A549 (cell line): ENCODE results near the gene PCSK6.

ENCODE experiments used
- BHLHE40 ChIP-seq: IDR thresholded peaks from 2 replicates; pipeline ENCODE4 v1.6.1; 2012; ENCODE audit warnings: low read depth, low read length, inconsistent platforms
- CHD4 ChIP-seq: fragments of 200-600 bp; sonication (generic); IDR thresholded peaks from 2 replicates; pipeline ENCODE4 v1.6.1; 2016; ENCODE audit warnings: antibody characterized with exemption, mild to moderate bottlenecking, borderline replicate concordance
- CTCF ChIP-seq: fragments of >200 bp; sonication (Bioruptor Twin); formaldehyde crosslinking; IDR thresholded peaks from 3 replicates; pipeline ENCODE4 v1.5.1; 2016
- ELK1 ChIP-seq: fragments of 150-350 bp; IDR thresholded peaks from 2 replicates; pipeline ENCODE4 v1.6.1; 2014; ENCODE audit warnings: low read depth, mild to moderate bottlenecking, low read length
- ESRRA ChIP-seq: fragments of 150-350 bp; IDR thresholded peaks from 2 replicates; pipeline ENCODE4 v1.6.1; 2014; ENCODE audit warnings: mild to moderate bottlenecking, low read length, borderline replicate concordance
- HDAC2 ChIP-seq: fragments of 200-600 bp; sonication (generic); IDR thresholded peaks from 2 replicates; pipeline ENCODE4 v1.6.1; 2016
- MAFK ChIP-seq: fragments of 450-650 bp; IDR thresholded peaks from 2 replicates; pipeline ENCODE4 v1.6.1; 2014; ENCODE audit not compliant: partially characterized antibody
- MAX ChIP-seq: IDR thresholded peaks from 2 replicates; pipeline ENCODE4 v1.6.1; 2012
- NFE2L2 ChIP-seq: fragments of 150-350 bp; conservative IDR thresholded peaks from 2 replicates; pipeline ENCODE4 v1.6.1; 2014; ENCODE audit warnings: low read length
- RAD21 ChIP-seq, 2 experiments: fragments of >200 bp in 1 of 2; sonication (Bioruptor Twin) in 1 of 2; formaldehyde crosslinking in 1 of 2; IDR thresholded peaks in 1 of 2; conservative IDR thresholded peaks in 1 of 2; 2 replicates in 1 of 2; 3 replicates in 1 of 2; pipeline ENCODE4 v1.6.1; 2012 to 2018; ENCODE audit warnings: inconsistent platforms in 1 of 2
- REST ChIP-seq: fragments of 200-600 bp; sonication (generic); IDR thresholded peaks from 2 replicates; pipeline ENCODE4 v1.6.1; 2016; ENCODE audit warnings: antibody characterized with exemption, mild to moderate bottlenecking, moderate library complexity
- RFX5 ChIP-seq: fragments of 450-650 bp; IDR thresholded peaks from 2 replicates; pipeline ENCODE4 v1.7.1; 2014; ENCODE audit warnings: antibody characterized with exemption, mild to moderate bottlenecking, moderate library complexity
- SMC3 ChIP-seq: fragments of >200 bp; sonication (Bioruptor Twin); formaldehyde crosslinking; IDR thresholded peaks from 3 replicates; pipeline ENCODE4 v1.6.1; 2018; ENCODE audit warnings: inconsistent platforms

- no peak for TF ChIP-seq MAX
- no peak for TF ChIP-seq CTCF
- no peak for TF ChIP-seq NFE2L2
- TF ChIP-seq SMC3 = no peak
- no peak for TF ChIP-seq MAFK
- TF ChIP-seq BHLHE40 = no peak
- no peak for TF ChIP-seq REST
- no peak for TF ChIP-seq HDAC2
- TF ChIP-seq RAD21 (conservative IDR thresholded peaks at IDR 0.05 in 1 of 2, IDR thresholded peaks at IDR 0.05 in 1 of 2) = no peak
- no peak for TF ChIP-seq CHD4
- no peak for TF ChIP-seq RFX5
- no peak for TF ChIP-seq ELK1
- no peak for TF ChIP-seq ESRRA
Measured at GRCh38 chr15:101313041-101313761, 176.3 kb downstream of the PCSK6 start.
